ENCODE measurements around the gene HTT.

DNA sequence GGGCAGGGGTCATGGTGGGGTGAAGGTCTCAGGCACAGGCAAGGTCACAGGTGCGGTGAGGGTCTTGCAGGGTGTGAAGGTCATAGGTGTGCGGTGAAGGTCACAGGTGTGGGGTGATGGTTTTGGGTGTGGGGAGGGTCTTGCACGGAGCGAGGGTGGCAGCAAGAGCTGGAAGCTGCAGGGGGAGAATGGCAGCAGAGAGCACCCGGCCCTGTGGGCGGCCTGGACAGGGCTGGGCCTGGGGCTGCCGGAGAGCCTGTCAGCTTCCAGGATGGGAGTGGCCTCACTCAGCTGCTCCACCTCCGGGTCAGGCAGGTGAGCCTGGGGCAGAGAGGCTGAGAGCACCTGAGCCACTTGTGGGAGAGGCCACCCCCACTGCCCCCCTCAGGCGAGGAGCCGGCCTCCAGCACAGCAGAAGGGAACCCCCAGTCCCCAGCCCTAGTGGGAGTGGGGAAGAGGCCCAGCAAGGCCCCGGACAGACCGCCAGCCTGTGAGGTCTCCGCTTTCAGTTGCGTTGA lies 176.0 kb downstream of the HTT start:
- TF ChIP-seq, protein P1, sequence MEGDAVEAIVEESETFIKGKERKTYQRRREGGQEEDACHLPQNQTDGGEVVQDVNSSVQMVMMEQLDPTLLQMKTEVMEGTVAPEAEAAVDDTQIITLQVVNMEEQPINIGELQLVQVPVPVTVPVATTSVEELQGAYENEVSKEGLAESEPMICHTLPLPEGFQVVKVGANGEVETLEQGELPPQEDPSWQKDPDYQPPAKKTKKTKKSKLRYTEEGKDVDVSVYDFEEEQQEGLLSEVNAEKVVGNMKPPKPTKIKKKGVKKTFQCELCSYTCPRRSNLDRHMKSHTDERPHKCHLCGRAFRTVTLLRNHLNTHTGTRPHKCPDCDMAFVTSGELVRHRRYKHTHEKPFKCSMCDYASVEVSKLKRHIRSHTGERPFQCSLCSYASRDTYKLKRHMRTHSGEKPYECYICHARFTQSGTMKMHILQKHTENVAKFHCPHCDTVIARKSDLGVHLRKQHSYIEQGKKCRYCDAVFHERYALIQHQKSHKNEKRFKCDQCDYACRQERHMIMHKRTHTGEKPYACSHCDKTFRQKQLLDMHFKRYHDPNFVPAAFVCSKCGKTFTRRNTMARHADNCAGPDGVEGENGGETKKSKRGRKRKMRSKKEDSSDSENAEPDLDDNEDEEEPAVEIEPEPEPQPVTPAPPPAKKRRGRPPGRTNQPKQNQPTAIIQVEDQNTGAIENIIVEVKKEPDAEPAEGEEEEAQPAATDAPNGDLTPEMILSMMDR (conservative IDR thresholded peaks at IDR 0.05; ENCODE audit: low read depth, low read length): no peak
- TF ChIP-seq EZH2 (IDR thresholded peaks at IDR 0.05; ENCODE audit: low read length, unreplicated experiment) (no peak), EZH2phosphoT487 (IDR thresholded peaks at IDR 0.05; ENCODE audit: borderline replicate concordance, low read length) (no peak)
